Liver (tissue), 3 donors: ENCODE results near the gene GOLGA6B.

Experiments
- GABPA ChIP-seq, 2 donors: IDR thresholded peaks in 1 of 2; conservative IDR thresholded peaks in 1 of 2; 2 replicates each; pipeline ENCODE4 v1.6.1; 2016; ENCODE audit warnings: antibody characterized with exemption in 2 of 2, mild to moderate bottlenecking in 1 of 2, moderate library complexity in 1 of 2
- HNF4G ChIP-seq: IDR thresholded peaks from 2 replicates; pipeline ENCODE4 v1.6.1; 2016; ENCODE audit warnings: antibody characterized with exemption
- JUND ChIP-seq, 2 donors: IDR thresholded peaks; 2 replicates each; pipeline ENCODE4 v1.6.1; 2016; ENCODE audit warnings: antibody characterized with exemption in 2 of 2
- RAD21 ChIP-seq, 2 donors: IDR thresholded peaks; 2 replicates each; pipeline ENCODE4 v1.6.1; 2016; ENCODE audit warnings: antibody characterized with exemption in 2 of 2, mild to moderate bottlenecking in 2 of 2
- REST ChIP-seq: IDR thresholded peaks from 2 replicates; pipeline ENCODE4 v1.6.1; 2016; ENCODE audit warnings: antibody characterized with exemption, mild to moderate bottlenecking
- RXRA ChIP-seq, 2 donors: IDR thresholded peaks; 2 replicates each; pipeline ENCODE4 v1.6.1; 2017 to 2018; ENCODE audit warnings: antibody characterized with exemption in 2 of 2, mild to moderate bottlenecking in 1 of 2
- SP1 ChIP-seq: IDR thresholded peaks from 2 replicates; pipeline ENCODE4 v1.6.1; 2018; ENCODE audit warnings: antibody characterized with exemption, mild to moderate bottlenecking
- TAF1 ChIP-seq: conservative IDR thresholded peaks from 2 replicates; pipeline ENCODE4 v1.6.1; 2016; ENCODE audit warnings: antibody characterized with exemption, mild to moderate bottlenecking
- YY1 ChIP-seq: IDR thresholded peaks from 2 replicates; pipeline ENCODE4 v1.6.1; 2016; ENCODE audit warnings: antibody characterized with exemption, mild to moderate bottlenecking
- ZBTB33 ChIP-seq: IDR thresholded peaks from 2 replicates; pipeline ENCODE4 v1.6.1; 2016; ENCODE audit warnings: antibody characterized with exemption
- TF ChIP-seq, protein P1 (sequence below): fragments of 150-350 bp; IDR thresholded peaks from 2 replicates; pipeline ENCODE4 v1.5.1; 2017; ENCODE audit warnings: improper control_type of control experiment, low read depth, low read length; ENCODE audit not compliant: missing input control
- TF ChIP-seq, protein P2 (sequence below): IDR thresholded peaks from 2 replicates; pipeline ENCODE4 v1.6.1; 2016; ENCODE audit warnings: antibody characterized with exemption
- TF ChIP-seq, protein P3 (sequence below): IDR thresholded peaks from 2 replicates; pipeline ENCODE4 v1.6.1; 2016; ENCODE audit warnings: antibody characterized with exemption
- donor health status: healthy.
- donor health status: healthy.

- TF ChIP-seq GABPA (IDR thresholded peaks at IDR 0.05 in 1 of 2, conservative IDR thresholded peaks at IDR 0.05 in 1 of 2): no peak
- no peak for TF ChIP-seq RXRA (IDR thresholded peaks at IDR 0.05)
- TF ChIP-seq, protein P1, sequence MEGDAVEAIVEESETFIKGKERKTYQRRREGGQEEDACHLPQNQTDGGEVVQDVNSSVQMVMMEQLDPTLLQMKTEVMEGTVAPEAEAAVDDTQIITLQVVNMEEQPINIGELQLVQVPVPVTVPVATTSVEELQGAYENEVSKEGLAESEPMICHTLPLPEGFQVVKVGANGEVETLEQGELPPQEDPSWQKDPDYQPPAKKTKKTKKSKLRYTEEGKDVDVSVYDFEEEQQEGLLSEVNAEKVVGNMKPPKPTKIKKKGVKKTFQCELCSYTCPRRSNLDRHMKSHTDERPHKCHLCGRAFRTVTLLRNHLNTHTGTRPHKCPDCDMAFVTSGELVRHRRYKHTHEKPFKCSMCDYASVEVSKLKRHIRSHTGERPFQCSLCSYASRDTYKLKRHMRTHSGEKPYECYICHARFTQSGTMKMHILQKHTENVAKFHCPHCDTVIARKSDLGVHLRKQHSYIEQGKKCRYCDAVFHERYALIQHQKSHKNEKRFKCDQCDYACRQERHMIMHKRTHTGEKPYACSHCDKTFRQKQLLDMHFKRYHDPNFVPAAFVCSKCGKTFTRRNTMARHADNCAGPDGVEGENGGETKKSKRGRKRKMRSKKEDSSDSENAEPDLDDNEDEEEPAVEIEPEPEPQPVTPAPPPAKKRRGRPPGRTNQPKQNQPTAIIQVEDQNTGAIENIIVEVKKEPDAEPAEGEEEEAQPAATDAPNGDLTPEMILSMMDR: no peak
- TF ChIP-seq, protein P2, sequence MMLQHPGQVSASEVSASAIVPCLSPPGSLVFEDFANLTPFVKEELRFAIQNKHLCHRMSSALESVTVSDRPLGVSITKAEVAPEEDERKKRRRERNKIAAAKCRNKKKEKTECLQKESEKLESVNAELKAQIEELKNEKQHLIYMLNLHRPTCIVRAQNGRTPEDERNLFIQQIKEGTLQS: no peak
- TF ChIP-seq RAD21 (IDR thresholded peaks at IDR 0.05): no peak
- no peak for TF ChIP-seq JUND (IDR thresholded peaks at IDR 0.05)
- no peak for TF ChIP-seq ZBTB33
- TF ChIP-seq YY1: no peak
- TF ChIP-seq, protein P3, sequence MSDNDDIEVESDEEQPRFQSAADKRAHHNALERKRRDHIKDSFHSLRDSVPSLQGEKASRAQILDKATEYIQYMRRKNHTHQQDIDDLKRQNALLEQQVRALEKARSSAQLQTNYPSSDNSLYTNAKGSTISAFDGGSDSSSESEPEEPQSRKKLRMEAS: no peak
- no peak for TF ChIP-seq HNF4G
- TF ChIP-seq REST: no peak
- TF ChIP-seq SP1: no peak
- no peak for TF ChIP-seq TAF1
Measured at GRCh38 chr15:72671525-72671924, 17.0 kb downstream of the GOLGA6B start.
